ENCODE measurements around the gene DSCAML1. TPM values are rescaled to one million over a fixed set of nuclear protein-coding genes. Genes with fewer than 3 reads are reported as not detected.

DSCAML1 gene
- total and polyA plus RNA-seq, 7 experiments from 2014 or later, result 0.17 to 1.3 (median 0.60) TPM; not detected in 2

DNA sequence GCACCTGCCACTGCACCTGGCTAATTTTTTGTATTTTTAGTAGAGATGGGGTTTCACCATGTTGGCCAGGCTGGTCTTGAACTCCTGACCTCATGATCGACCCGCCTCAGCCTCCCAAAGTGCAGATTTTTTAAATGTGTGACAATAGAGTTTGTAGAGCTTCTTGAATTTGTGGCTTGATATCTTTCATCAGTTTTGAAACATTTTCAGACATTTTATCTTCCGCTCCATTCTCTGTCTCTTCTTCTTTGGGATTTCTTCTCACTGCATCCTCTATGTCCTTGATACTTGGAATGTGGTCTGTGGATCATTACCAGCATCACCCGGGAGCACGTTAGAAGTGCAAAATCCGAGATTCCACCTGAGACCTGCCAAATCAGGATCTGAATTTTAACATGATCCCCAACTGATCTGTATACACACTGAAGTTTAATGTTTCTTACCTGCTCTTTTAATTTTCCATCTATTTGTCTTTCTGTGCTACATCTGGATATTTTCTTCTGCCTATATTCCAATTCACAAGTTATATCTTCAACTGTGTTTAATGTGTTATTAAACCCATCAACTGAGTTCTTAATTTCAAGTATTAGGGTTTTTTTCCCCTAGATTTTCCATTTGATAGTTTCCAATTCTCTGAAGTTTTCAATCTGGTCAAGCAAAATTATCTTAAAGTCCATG lies 343.0 kb downstream of the DSCAML1 start:
- intact Hi-C loops (cut with micrococcal nuclease), result no loop called here
- DNase-seq, result no peak
- H3K36me3 Mint-ChIP-seq, result peaks cover 0 to 8% (median 3%) of the 10 kb centered on the region in 5 donors
- H3K27me3 ChIP-seq (ENCODE audit: control insufficient read depth in 2 of 2, insufficient read depth in 2 of 2, low read length in 2 of 2), result no peaks in the 10 kb centered on the region
- CTCF ChIA-PET, result no interaction called here
- no peak overlapping the region for H3K27ac Mint-ChIP-seq
- no peak overlapping the region for H3K4me3 Mint-ChIP-seq
- H3K4me1 ChIP-seq (ENCODE audit: control insufficient read depth in 2 of 2, insufficient read depth in 2 of 2, low read length in 2 of 2), result no peaks in the 10 kb centered on the region
- peaks cover 0 to 34% (median 11%) of the 10 kb centered on the region in 11 donors for H3K9me3 Mint-ChIP-seq
- no peak for ATAC-seq
- peaks cover 0 to 3% (median 0%) of the 10 kb centered on the region in 3 experiments for H3K9me3 ChIP-seq (ENCODE audit: control insufficient read depth in 2 of 3, low read length in 3 of 3)
- H3K4me1 Mint-ChIP-seq, result peaks cover 0 to 2% (median 0%) of the 10 kb centered on the region in 7 donors
- no peak overlapping the region for H3K27ac ChIP-seq (ENCODE audit: low read depth, low read length)
- peaks cover 0 to 8% (median 3%) of the 10 kb centered on the region in 5 donors for H3K27me3 Mint-ChIP-seq
- H3K36me3 ChIP-seq (ENCODE audit: control insufficient read depth in 2 of 3, insufficient read depth in 3 of 3, low read length in 3 of 3), result no peaks in the 10 kb centered on the region
- H3K4me3 ChIP-seq (ENCODE audit: low read length), result no peak overlapping the region
- POLR2A ChIA-PET, result no interaction called here

DNA sequence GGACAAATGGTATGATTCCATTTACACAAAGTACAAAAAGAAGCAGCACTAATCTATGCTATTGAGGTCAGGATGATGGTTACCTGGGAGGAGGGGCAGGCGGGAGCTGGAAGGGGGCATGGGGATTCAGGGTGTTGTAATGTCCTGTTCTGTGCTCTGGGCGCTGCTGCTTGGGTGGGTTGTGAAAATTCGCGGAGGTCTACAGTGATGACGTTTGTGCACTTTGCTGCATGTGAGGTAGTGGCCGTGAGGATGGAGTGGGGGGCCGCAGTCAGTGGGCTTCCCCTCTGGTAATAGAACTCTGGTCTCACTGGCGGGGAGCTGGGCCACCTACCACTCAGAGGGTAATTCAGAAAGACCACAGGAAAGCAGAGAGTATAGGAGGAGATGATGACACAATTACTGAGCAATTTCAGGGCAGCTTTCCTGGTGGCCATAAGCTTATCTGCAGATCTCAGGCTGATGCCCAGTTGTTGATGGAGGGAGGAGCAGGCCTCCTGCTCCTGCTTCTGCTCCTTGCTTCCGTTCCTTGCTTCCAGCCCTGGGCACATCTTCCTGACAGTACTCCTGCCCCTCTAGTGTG lies 347.8 kb downstream of the DSCAML1 start:
- peaks cover 0 to 3% (median 0%) of the 10 kb centered on the region in 3 experiments for H3K9me3 ChIP-seq (ENCODE audit: control insufficient read depth in 2 of 3, low read length in 3 of 3)
- ATAC-seq (no peak), DNase-seq (no peak)
- no peaks in the 10 kb centered on the region for H3K4me1 Mint-ChIP-seq
- no peaks in the 10 kb centered on the region for H3K27me3 ChIP-seq (ENCODE audit: control insufficient read depth in 2 of 2, insufficient read depth in 2 of 2, low read length in 2 of 2)
- intact Hi-C loops (cut with micrococcal nuclease), result no loop called here
- peaks cover 0 to 15% (median 12%) of the 10 kb centered on the region in 5 donors for H3K27me3 Mint-ChIP-seq
- no peak overlapping the region for H3K4me3 Mint-ChIP-seq
- ChIA-PET CTCF (no interaction called here), POLR2A (no interaction called here)
- no peaks in the 10 kb centered on the region for H3K4me1 ChIP-seq (ENCODE audit: control insufficient read depth in 2 of 2, insufficient read depth in 2 of 2, low read length in 2 of 2)
- H3K27ac Mint-ChIP-seq, result no peak overlapping the region
- H3K36me3 Mint-ChIP-seq, result peaks cover 0 to 4% (median 0%) of the 10 kb centered on the region in 5 donors
- H3K27ac ChIP-seq (ENCODE audit: low read depth, low read length), result no peak overlapping the region
- H3K36me3 ChIP-seq (ENCODE audit: control insufficient read depth in 2 of 3, insufficient read depth in 3 of 3, low read length in 3 of 3), result no peaks in the 10 kb centered on the region
- H3K9me3 Mint-ChIP-seq, result peaks cover 0 to 23% (median 8%) of the 10 kb centered on the region in 11 donors
- no peak overlapping the region for H3K4me3 ChIP-seq (ENCODE audit: low read length)

DNA sequence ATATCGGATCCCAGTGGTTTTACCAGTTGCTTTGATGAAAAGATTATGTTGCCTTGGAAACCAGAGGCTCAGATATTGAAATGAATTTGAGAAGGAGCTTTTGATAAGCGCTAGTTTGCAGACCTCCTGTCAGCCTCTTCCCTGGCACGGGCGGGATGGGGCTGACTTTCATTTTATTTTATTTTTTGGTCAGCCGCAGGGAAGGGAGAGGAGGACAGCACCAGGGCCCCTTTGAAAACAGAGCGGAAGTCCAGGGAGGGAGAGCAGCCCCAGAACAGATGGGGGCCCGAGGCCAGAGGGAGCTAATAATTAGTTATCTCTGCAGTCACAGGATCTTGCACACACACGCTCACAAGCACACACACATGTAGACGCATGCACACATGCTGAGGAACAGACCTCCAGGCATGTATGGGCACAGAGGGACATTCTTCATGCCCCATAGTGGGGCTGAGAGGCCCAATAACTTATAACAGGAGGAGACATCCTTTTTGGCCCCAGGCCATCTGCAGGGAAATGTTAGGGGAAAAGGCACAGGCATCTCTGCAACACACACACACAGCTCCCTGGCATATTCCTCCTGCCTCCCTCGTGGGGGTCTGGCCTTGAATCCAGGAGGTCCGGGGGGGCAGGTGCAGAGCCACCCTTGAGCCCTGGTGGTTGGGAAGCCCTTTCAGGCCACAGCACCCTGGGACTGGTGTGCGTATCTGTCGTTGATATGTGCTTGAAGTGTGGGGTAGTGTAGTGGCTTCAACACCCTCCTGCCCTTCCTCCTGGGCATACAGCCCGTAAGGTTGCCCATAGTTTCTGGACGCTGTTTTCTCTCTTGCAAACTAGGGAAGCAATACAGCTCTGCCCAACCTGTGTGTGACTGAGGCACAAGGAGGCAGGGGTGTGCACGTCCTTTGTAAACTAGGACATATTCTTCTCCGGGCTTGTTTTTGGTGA lies 352.0 kb downstream of the DSCAML1 start:
- no peak overlapping the region for H3K27ac Mint-ChIP-seq
- CTCF ChIA-PET, result no interaction called here
- POLR2A ChIA-PET, result no interaction called here

DNA sequence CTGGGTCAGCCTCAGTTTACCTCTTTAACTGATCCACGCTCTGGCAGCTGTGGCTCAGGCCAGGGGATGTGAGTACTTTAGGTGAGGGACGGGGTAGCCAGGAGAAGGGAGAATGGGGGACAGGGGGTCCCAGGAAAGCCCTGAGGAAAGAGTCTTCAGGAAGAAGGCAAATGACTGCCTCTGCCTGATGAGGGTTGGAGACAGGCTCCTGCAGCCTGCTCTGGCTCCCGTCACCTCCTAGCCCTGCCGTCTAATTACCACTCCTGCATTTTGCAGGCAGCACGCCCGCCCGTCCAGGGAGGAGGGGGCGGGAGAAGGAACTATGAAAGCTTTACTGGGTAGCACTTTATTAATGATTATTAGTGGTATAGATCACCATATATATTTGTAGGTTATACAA lies 352.8 kb downstream of the DSCAML1 start:
- Histone ChIP-seq H3K36me3 (ENCODE audit: control insufficient read depth in 2 of 3, insufficient read depth in 3 of 3, low read length in 3 of 3) (no peaks in the 10 kb centered on the region), H3K9me3 (ENCODE audit: control insufficient read depth in 2 of 3, low read length in 3 of 3) (no peaks in the 10 kb centered on the region), H3K27ac (ENCODE audit: low read depth, low read length) (no peak overlapping the region), H3K4me3 (ENCODE audit: low read length) (no peak overlapping the region), H3K4me1 (ENCODE audit: control insufficient read depth in 2 of 2, insufficient read depth in 2 of 2, low read length in 2 of 2) (no peaks in the 10 kb centered on the region), H3K27me3 (ENCODE audit: control insufficient read depth in 2 of 2, insufficient read depth in 2 of 2, low read length in 2 of 2) (no peaks in the 10 kb centered on the region)
- H3K4me1 Mint-ChIP-seq, result no peaks in the 10 kb centered on the region
- H3K9me3 Mint-ChIP-seq, result peaks cover 0 to 6% (median 0%) of the 10 kb centered on the region in 11 donors
- CTCF ChIA-PET, result no interaction called here
- no peak overlapping the region for H3K27ac Mint-ChIP-seq
- ATAC-seq, result no peak
- intact Hi-C loops (cut with micrococcal nuclease), result no loop called here
- H3K27me3 Mint-ChIP-seq, result peaks cover 0 to 28% (median 25%) of the 10 kb centered on the region in 5 donors
- no peak for DNase-seq
- H3K36me3 Mint-ChIP-seq, result no peaks in the 10 kb centered on the region
- POLR2A ChIA-PET, result no interaction called here
- no peak overlapping the region for H3K4me3 Mint-ChIP-seq

More for the DNA sequence above, 352.0 kb downstream of the DSCAML1 start:
- no peaks in the 10 kb centered on the region for H3K4me1 ChIP-seq (ENCODE audit: control insufficient read depth in 2 of 2, insufficient read depth in 2 of 2, low read length in 2 of 2)
- no peaks in the 10 kb centered on the region for H3K36me3 ChIP-seq (ENCODE audit: control insufficient read depth in 2 of 3, insufficient read depth in 3 of 3, low read length in 3 of 3)
- ATAC-seq (no peak), DNase-seq (no peak)
- Mint-ChIP-seq H3K4me1 (no peaks in the 10 kb centered on the region), H3K36me3 (no peaks in the 10 kb centered on the region), H3K9me3 (peaks cover 0 to 6% (median 0%) of the 10 kb centered on the region in 11 donors), H3K4me3 (no peak overlapping the region), H3K27me3 (peaks cover 0 to 28% (median 24%) of the 10 kb centered on the region in 5 donors)
- H3K27ac ChIP-seq (ENCODE audit: low read depth, low read length), result no peak overlapping the region
- no peaks in the 10 kb centered on the region for H3K27me3 ChIP-seq (ENCODE audit: control insufficient read depth in 2 of 2, insufficient read depth in 2 of 2, low read length in 2 of 2)
- no peaks in the 10 kb centered on the region for H3K9me3 ChIP-seq (ENCODE audit: control insufficient read depth in 2 of 3, low read length in 3 of 3)
- intact Hi-C loops (cut with micrococcal nuclease), result no loop called here
- no peak overlapping the region for H3K4me3 ChIP-seq (ENCODE audit: low read length)

DNA sequence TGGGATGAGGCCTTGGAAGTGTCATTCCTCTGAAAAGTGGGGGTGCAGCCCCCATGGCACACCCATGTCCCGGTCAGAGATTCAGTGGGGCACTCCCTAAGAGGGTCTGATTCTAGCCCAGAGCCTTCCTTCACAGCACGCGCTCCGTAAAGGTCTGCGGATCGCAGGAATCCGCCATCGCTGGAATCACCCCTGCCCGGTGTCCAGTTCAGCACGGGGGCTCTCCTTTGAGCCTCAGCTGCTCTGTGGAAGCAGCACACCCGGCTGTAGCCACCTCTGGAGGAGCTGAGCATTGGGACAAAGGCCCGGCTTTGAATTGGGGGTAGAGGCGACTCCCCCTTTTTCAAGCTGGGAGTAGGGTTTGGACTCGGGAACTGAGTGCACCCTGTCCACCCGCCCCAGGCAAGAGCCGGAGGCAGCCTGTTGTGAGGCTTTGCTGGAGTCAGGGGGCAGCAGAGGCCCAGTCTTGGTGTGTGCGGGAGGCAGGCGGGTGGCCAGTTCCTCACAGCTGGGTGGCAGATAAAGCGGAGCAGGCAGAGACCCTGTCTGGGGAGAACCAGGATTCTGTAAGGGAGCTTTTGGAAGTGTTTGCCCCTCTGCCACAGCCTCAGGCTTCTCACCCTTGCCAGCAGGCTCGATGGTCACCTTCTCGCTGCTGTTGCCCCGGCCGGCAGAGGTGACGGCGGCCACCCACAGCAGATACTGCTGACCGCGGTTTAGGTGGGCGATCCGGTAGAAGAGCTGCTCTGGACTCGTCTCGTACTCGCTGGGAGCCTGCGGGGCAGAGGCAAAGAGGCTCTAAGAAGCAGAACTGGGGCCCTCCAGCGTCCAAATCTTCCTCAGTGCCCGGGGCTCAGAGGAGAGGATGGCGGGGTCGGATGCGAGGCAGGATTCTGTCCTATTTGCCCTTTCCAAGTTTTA lies 353.5 kb downstream of the DSCAML1 start:
- POLR2A ChIA-PET, result no interaction called here
- DNase-seq, result no peak
- no peaks in the 10 kb centered on the region for H3K4me1 Mint-ChIP-seq
- no peaks in the 10 kb centered on the region for H3K36me3 Mint-ChIP-seq
- no peaks in the 10 kb centered on the region for H3K27me3 ChIP-seq (ENCODE audit: control insufficient read depth in 2 of 2, insufficient read depth in 2 of 2, low read length in 2 of 2)
- H3K36me3 ChIP-seq (ENCODE audit: control insufficient read depth in 2 of 3, insufficient read depth in 3 of 3, low read length in 3 of 3), result no peaks in the 10 kb centered on the region
- CTCF ChIA-PET, result no interaction called here
- intact Hi-C loops (cut with micrococcal nuclease), result no loop called here
- no peaks in the 10 kb centered on the region for H3K9me3 ChIP-seq (ENCODE audit: control insufficient read depth in 2 of 3, low read length in 3 of 3)
- H3K27me3 Mint-ChIP-seq, result peaks cover 0 to 28% (median 22%) of the 10 kb centered on the region in 5 donors
- H3K4me3 Mint-ChIP-seq, result no peak overlapping the region
- H3K27ac ChIP-seq (ENCODE audit: low read depth, low read length), result no peak overlapping the region
- ATAC-seq, result peak; percentile 22
- H3K9me3 Mint-ChIP-seq, result peaks cover 0 to 6% (median 0%) of the 10 kb centered on the region in 11 donors
- no peak overlapping the region for H3K27ac Mint-ChIP-seq
- H3K4me3 ChIP-seq (ENCODE audit: low read length), result no peak overlapping the region
- no peaks in the 10 kb centered on the region for H3K4me1 ChIP-seq (ENCODE audit: control insufficient read depth in 2 of 2, insufficient read depth in 2 of 2, low read length in 2 of 2)

DNA sequence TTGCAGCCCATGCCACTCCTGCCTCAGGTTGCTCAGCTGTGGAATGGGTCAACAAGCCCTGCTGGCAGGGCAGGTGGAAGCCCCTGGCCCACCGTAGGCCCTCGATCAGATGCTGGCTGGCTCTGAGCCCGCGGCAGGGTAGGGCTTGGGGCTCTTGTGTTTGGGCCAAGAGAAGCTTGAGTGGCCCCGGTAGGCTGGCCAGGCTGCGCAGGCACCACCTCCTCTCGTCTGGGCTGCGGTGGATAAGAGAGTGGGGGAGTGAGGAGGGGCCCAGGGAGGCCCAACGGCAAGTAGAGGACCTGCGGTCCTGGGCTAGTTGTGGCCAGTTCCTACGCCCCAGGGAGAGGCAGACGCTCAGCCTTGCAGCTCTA lies 354.2 kb downstream of the DSCAML1 start:
- ATAC-seq (no peak), DNase-seq (no peak)
- Histone ChIP-seq H3K27ac (ENCODE audit: low read depth, low read length) (no peak overlapping the region), H3K27me3 (ENCODE audit: control insufficient read depth in 2 of 2, insufficient read depth in 2 of 2, low read length in 2 of 2) (no peaks in the 10 kb centered on the region), H3K9me3 (ENCODE audit: control insufficient read depth in 2 of 3, low read length in 3 of 3) (no peaks in the 10 kb centered on the region), H3K36me3 (ENCODE audit: control insufficient read depth in 2 of 3, insufficient read depth in 3 of 3, low read length in 3 of 3) (no peaks in the 10 kb centered on the region), H3K4me3 (ENCODE audit: low read length) (no peak overlapping the region), H3K4me1 (ENCODE audit: control insufficient read depth in 2 of 2, insufficient read depth in 2 of 2, low read length in 2 of 2) (no peaks in the 10 kb centered on the region)
- H3K36me3 Mint-ChIP-seq, result no peaks in the 10 kb centered on the region
- intact Hi-C loops (cut with micrococcal nuclease), result no loop called here
- H3K27ac Mint-ChIP-seq, result no peak overlapping the region
- POLR2A ChIA-PET, result no interaction called here
- no peaks in the 10 kb centered on the region for H3K4me1 Mint-ChIP-seq
- H3K27me3 Mint-ChIP-seq, result peaks cover 0 to 28% (median 21%) of the 10 kb centered on the region in 5 donors
- H3K4me3 Mint-ChIP-seq, result no peak overlapping the region
- CTCF ChIA-PET, result no interaction called here
- H3K9me3 Mint-ChIP-seq, result peaks cover 0 to 6% (median 0%) of the 10 kb centered on the region in 11 donors
